Gastrocnemius medialis (tissue), 4 donors: ENCODE results near the gene LAYN. TPM values are rescaled to one million over a fixed set of nuclear protein-coding genes. Genes with fewer than 3 reads are reported as not detected.

Source experiments
- ATAC-seq, 2 donors: fragments of 150-250 bp; one replicate each; pipeline ENCODE4 v1.9.1; 2016
- DNase-seq, 2 donors: peaks; one replicate each; pipeline ENCODE4 v3.0.0-alpha.2; 2019
- H3K27ac ChIP-seq, 4 donors: fragments of 200-600 bp; sonication (generic); 1 replicate in 1 of 4; 2 replicates in 3 of 4; pipeline ENCODE4 v1.5.1; 2016 to 2018; ENCODE audit warnings: mild to moderate bottlenecking in 2 of 4, moderate library complexity in 1 of 4
- H3K27me3 ChIP-seq, 3 donors: fragments of 200-600 bp; sonication (generic) in 2 of 3; 1 replicate in 1 of 3; 2 replicates in 2 of 3; pipeline versions ENCODE4 v1.5.1 to v1.6.0; 2016 to 2019; ENCODE audit warnings: mild to moderate bottlenecking in 1 of 3, moderate library complexity in 1 of 3
- H3K36me3 ChIP-seq, 2 donors: fragments of 200-600 bp; sonication (generic) in 1 of 2; one replicate each; pipeline ENCODE4 v1.5.1; 2017 to 2018
- H3K4me1 ChIP-seq, 2 donors: fragments of 200-600 bp; sonication (generic) in 1 of 2; one replicate each; pipeline ENCODE4 v1.5.1; 2016 to 2017; ENCODE audit warnings: mild to moderate bottlenecking in 2 of 2
- H3K4me3 ChIP-seq, 4 donors: fragments of 200-600 bp; sonication (generic) in 3 of 4; 1 replicate in 1 of 4; 2 replicates in 3 of 4; pipeline ENCODE4 v1.5.1; 2016 to 2019; ENCODE audit warnings: mild to moderate bottlenecking in 2 of 4
- H3K9me3 ChIP-seq, 3 donors: fragments of 200-600 bp; sonication (generic) in 2 of 3; 1 replicate in 1 of 3; 2 replicates in 2 of 3; pipeline ENCODE4 v1.5.1; 2016 to 2019
- CTCF ChIP-seq, 5 experiments: fragments of 450-650 bp in 3 of 5; fragments of 200-600 bp in 2 of 5; sonication (generic) in 2 of 5; IDR thresholded peaks in 4 of 5; conservative IDR thresholded peaks in 1 of 5; 1 replicate in 4 of 5; 2 replicates in 1 of 5; pipeline ENCODE4 v1.5.1; 2016 to 2019; ENCODE audit warnings: antibody characterized with exemption in 5 of 5, mild to moderate bottlenecking in 3 of 5, moderate library complexity in 3 of 5
- POLR2A ChIP-seq, 2 donors: fragments of 450-650 bp; IDR thresholded peaks; one replicate each; pipeline ENCODE4 v1.6.1; 2017; ENCODE audit warnings: antibody characterized with exemption in 2 of 2, mild to moderate bottlenecking in 2 of 2, moderate library complexity in 2 of 2
- in situ Hi-C, 4 donors: fragments of 200-750 bp; cut with MboI; loops; one replicate each; pipeline versions ENCODE4 v1.15.0 to v1.8.0; 2017; ENCODE audit warnings: low sequenced_read_pairs in 4 of 4
- intact Hi-C: fragments of 100-400 bp; cut with DNase I; formaldehyde crosslinking; loops from one replicate; pipeline ENCODE4 v1.15.1; 2023; ENCODE audit warnings: low total_unique reads
- total RNA-seq, 4 donors: library from RNA; depleted of rRNA; stranded (reverse); fragments of >200 nt; gene quantifications; one replicate each; pipeline versions ENCODE4 v1.1.0 to v1.2.3, GENCODE V29; 2016

Gene LAYN
- total RNA-seq, 4 donors from 2014 or later, result 0.46 to 3.7 (median 0.72) TPM; not detected in 1

- DNase-seq (no peak), ATAC-seq (no peak)
- Histone ChIP-seq H3K36me3 (no peaks in the 10 kb centered on the region), H3K9me3 (no peaks in the 10 kb centered on the region), H3K4me3 (no peak overlapping the region), H3K4me1 (no peaks in the 10 kb centered on the region), H3K27me3 (no peaks in the 10 kb centered on the region), H3K27ac (no peak overlapping the region)
- in situ Hi-C loops (no loop called here), intact Hi-C loops (no loop called here)
- TF ChIP-seq CTCF (IDR thresholded peaks at IDR 0.05 in 4 of 5, conservative IDR thresholded peaks at IDR 0.05 in 1 of 5), result no peak
Observed at GRCh38 chr11:111532365-111532709, 8.2 kb upstream of the LAYN start.

GRCh38 chr11:111535281-111535680 lies 5.2 kb upstream of the LAYN start:
- TF ChIP-seq POLR2A (IDR thresholded peaks at IDR 0.05), result no peak
- no peak for TF ChIP-seq CTCF (IDR thresholded peaks at IDR 0.05 in 4 of 5, conservative IDR thresholded peaks at IDR 0.05 in 1 of 5)
- in situ Hi-C loops (no loop called here), intact Hi-C loops (no loop called here)
- Histone ChIP-seq H3K9me3 (no peaks in the 10 kb centered on the region), H3K4me3 (no peak overlapping the region), H3K27me3 (no peaks in the 10 kb centered on the region), H3K36me3 (no peaks in the 10 kb centered on the region), H3K27ac (no peak overlapping the region), H3K4me1 (peaks cover 7 to 10% of the 10 kb centered on the region in 2 donors)
- ATAC-seq (no peak), DNase-seq (no peak)

GRCh38 chr11:111537336-111537860 lies 3.1 kb upstream of the LAYN start:
- Histone ChIP-seq H3K9me3 (no peaks in the 10 kb centered on the region), H3K27me3 (no peaks in the 10 kb centered on the region), H3K27ac (no peak overlapping the region), H3K4me3 (no peak overlapping the region), H3K4me1 (peaks cover 10 to 30% of the 10 kb centered on the region in 2 donors), H3K36me3 (no peaks in the 10 kb centered on the region)
- in situ Hi-C loops (no loop called here), intact Hi-C loops (no loop called here)
- no peak for DNase-seq
- TF ChIP-seq POLR2A (IDR thresholded peaks at IDR 0.05) (no peak), CTCF (IDR thresholded peaks at IDR 0.05 in 4 of 5, conservative IDR thresholded peaks at IDR 0.05 in 1 of 5) (no peak)
- ATAC-seq, result no peak

GRCh38 chr11:111538407-111539114 lies 2.0 kb upstream of the LAYN start:
- DNase-seq (no peak), ATAC-seq (no peak)
- Histone ChIP-seq H3K4me3 (no peak overlapping the region), H3K36me3 (no peaks in the 10 kb centered on the region), H3K9me3 (no peaks in the 10 kb centered on the region), H3K4me1 (peaks cover 10 to 30% of the 10 kb centered on the region in 2 donors), H3K27me3 (no peaks in the 10 kb centered on the region), H3K27ac (no peak overlapping the region)
- in situ Hi-C loops (no loop called here), intact Hi-C loops (no loop called here)
- no peak for TF ChIP-seq POLR2A (IDR thresholded peaks at IDR 0.05)
- TF ChIP-seq CTCF (IDR thresholded peaks at IDR 0.05 in 4 of 5, conservative IDR thresholded peaks at IDR 0.05 in 1 of 5), result no peak
